HEK293T (cell line): ENCODE data around the gene LY9.

Source experiments
- ELF4 ChIP-seq: fragments of 450-650 bp; IDR thresholded peaks from 2 replicates; pipeline ENCODE4 v1.6.1; 2017; ENCODE audit warnings: antibody characterized with exemption
- FOXA1 ChIP-seq: fragments of 450-650 bp; IDR thresholded peaks from 2 replicates; pipeline ENCODE4 v1.6.1; 2016; ENCODE audit warnings: mild to moderate bottlenecking
- FOXK2 ChIP-seq: fragments of 450-650 bp; IDR thresholded peaks from 2 replicates; pipeline ENCODE4 v1.6.1; 2016; ENCODE audit warnings: mild to moderate bottlenecking
- HDGF ChIP-seq: fragments of 450-650 bp; IDR thresholded peaks from 2 replicates; pipeline ENCODE4 v1.6.1; 2017; ENCODE audit warnings: antibody characterized with exemption, borderline replicate concordance
- L3MBTL2 ChIP-seq: fragments of 450-650 bp; conservative IDR thresholded peaks from 2 replicates; pipeline ENCODE4 v1.6.1; 2016; ENCODE audit warnings: mild to moderate bottlenecking
- PKNOX1 ChIP-seq: fragments of 450-650 bp; IDR thresholded peaks from 2 replicates; pipeline ENCODE4 v1.6.1; 2016
- SP1 ChIP-seq: fragments of 450-650 bp; IDR thresholded peaks from 2 replicates; pipeline ENCODE4 v1.6.1; 2017
- TARDBP ChIP-seq: fragments of 450-650 bp; IDR thresholded peaks from 2 replicates; pipeline ENCODE4 v1.6.1; 2016

DNA sequence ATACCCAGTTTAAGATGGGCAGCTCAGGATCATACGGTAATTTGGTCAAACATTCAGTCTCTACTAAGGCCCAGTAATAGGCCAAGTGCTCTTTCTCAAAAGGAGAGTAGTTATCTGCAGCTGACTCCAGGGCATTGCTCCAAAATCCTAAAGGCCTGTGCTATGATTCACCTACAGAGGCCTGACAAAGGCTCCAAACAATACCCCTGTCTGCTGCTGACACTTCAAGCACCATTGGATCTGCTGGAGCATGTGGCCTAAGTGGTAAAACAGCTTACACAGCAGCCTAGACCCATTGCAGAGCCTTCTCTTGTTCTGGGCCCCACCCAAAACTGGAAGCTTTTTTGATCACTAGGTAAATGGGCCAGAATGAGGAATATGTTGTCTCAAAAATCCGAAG is 34.1 kb upstream of the LY9 start:
- TF ChIP-seq FOXA1 = no peak
- no peak for TF ChIP-seq FOXK2
- no peak for TF ChIP-seq TARDBP
- TF ChIP-seq HDGF = no peak
- TF ChIP-seq SP1 = no peak
- no peak for TF ChIP-seq ELF4
- TF ChIP-seq PKNOX1 = no peak
- no peak for TF ChIP-seq L3MBTL2
